GM18505 (cell line): ENCODE data around the gene AKR1C2.
"Not testable (repeated sequence)": the region's sequence is repeated elsewhere in the genome, so short reads cannot be mapped to it uniquely, and the experiment has no call there.

ENCODE experiments used
- ATAC-seq: cut with Tn5 transposase; IDR thresholded peaks from one replicate; pipeline ENCODE4 v1.9.1; 2021; ENCODE audit not compliant: unreplicated experiment
- POLR2A ChIP-seq: IDR thresholded peaks from 4 replicates; pipeline ENCODE4 v1.6.1; 2011; ENCODE audit warnings: borderline replicate concordance; ENCODE audit not compliant: insufficient read depth, insufficient read length; ENCODE audit errors: extremely low read depth

AKR1C2 gene

GRCh38 chr10:4984223-4984622 lies 19.4 kb downstream of the AKR1C2 start:
- no peak for ATAC-seq
- TF ChIP-seq POLR2A, result no peak

GRCh38 chr10:4983615-4984216 lies 19.9 kb downstream of the AKR1C2 start:
- no peak for TF ChIP-seq POLR2A

GRCh38 chr10:4982764-4983226 lies 20.9 kb downstream of the AKR1C2 start:
- TF ChIP-seq POLR2A, result no peak

More at GRCh38 chr10:4983615-4984216, 19.9 kb downstream of the AKR1C2 start:
- no peak for ATAC-seq

GRCh38 chr10:4981722-4982471 lies 21.8 kb downstream of the AKR1C2 start:
- no peak for TF ChIP-seq POLR2A
- ATAC-seq, result no peak

More at GRCh38 chr10:4982764-4983226, 20.9 kb downstream of the AKR1C2 start:
- ATAC-seq, result no peak

- no peak for TF ChIP-seq POLR2A
- ATAC-seq, result no peak
These were observed 22.9 kb downstream of the AKR1C2 start for GRCh38 chr10:4980793-4981192.

DNA sequence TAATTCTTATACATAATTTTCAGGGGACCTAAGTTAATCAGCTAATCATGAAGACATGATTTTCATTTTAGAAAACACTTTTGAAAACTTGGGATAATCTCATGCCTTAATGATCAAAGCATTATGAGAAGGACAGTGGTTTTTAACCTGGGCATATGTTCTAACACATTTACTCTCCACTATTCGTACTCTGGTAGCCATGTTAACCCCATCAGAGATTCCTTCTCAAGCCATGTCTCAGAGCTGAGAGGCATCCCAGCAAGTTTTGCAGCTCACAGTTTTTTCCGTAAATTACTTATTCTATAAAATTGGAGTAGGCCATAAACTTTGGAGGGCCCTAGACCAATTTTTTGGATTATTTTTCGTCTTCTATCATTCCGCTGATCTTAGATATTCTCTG lies 24.8 kb downstream of the AKR1C2 start:
- no peak for TF ChIP-seq POLR2A
- no peak for ATAC-seq

DNA sequence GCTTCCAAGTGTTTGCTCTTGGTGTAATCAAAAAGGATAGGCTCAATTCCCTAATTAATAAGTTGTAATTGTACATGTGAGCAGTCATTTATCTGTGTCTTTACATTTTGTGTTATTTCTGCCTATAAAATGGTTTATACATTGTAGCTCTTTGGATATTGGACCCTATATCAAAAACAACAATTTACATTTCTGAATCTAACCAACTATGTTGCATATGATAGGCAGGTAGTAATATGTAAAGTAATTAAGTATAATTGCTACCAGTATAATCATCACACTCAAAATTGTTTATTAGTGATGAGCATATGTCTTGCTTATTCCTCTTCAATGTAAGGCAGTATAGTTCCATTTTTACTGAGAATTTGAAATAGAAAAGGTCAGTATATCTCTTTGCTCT lies 26.6 kb downstream of the AKR1C2 start:
- TF ChIP-seq POLR2A, result no peak
- no peak for ATAC-seq

DNA sequence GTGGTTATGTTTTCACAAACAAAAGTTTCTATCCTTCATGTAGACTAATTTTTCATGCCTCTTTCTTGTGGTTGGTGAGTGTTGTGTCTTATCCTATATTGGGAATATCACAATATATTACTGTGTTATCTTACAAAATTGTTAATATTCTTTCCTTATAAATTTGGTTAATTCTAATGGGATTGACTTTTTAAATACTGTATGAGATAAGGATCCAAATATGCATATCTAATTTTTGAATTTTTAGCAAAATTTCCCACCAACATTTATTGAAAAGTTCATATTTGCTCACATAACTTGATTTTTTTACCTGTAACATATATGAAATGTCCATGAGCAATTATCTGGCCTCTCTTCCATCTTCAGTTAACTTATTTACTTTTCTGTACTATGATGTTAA lies 29.3 kb downstream of the AKR1C2 start:
- ATAC-seq, result not testable (repeated sequence)

DNA sequence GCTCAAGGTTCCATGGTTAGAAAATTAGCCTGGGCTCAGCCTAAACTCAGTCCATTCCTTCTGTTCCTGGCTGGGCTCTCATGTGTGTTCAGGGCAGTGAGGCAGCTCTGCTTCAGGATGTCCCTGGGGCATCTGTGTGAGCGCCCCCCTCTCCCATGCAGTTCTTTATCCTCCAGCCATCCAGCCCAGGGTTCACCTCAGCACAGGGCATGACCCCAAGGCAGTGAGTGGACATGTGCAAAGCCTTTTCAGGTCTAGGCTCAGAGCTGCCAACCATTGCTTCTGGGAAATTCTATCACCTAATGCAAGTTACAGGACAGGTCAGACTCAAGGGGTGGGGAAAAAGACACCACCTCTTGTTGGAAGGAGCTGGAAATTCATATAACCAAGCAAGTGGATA lies 30.4 kb downstream of the AKR1C2 start:
- ATAC-seq, result not testable (repeated sequence)

- not testable (repeated sequence) for ATAC-seq
These were observed 31.1 kb downstream of the AKR1C2 start for GRCh38 chr10:4972369-4973142.

GRCh38 chr10:4970362-4970761 lies 33.3 kb downstream of the AKR1C2 start:
- ATAC-seq, result not testable (repeated sequence)

DNA sequence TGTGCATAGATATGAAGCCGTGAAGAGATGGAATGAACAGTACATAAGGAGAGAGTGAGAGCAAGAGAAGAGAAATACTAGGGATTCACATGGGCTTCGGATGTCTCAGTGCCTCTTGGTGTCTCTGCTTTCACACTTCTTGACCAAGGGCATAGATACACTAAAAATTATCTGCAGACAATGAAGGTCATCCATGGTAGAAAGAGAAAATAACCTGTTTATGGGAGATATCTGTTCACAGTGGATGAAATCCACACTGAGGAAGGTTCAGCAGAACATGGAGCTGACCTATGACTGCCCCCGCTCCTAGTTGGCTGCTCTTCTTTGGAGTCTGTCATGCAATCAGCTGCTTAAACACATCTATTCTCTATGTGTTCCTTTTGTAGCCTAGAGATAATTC lies 34.4 kb downstream of the AKR1C2 start:
- ATAC-seq, result not testable (repeated sequence)

DNA sequence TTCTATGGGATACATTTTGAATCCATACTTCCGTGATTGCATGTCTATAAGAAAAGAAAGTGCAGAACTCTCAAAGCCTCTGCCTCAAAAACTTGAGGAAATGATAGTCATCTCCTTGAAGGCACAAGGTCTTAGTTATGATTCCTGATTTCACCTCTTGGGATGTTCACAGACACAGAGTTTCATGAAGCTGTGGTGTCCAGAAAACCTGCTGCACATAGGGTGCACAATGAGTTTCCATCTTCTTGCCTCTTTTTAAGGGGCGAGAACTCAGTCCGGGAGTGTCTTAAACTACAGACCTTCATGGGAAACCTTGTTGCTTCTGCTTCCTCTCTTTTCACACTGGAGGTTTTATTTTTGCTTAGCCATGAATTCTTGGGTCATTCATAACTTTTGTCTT lies 36.5 kb downstream of the AKR1C2 start:
- not testable (repeated sequence) for ATAC-seq

DNA sequence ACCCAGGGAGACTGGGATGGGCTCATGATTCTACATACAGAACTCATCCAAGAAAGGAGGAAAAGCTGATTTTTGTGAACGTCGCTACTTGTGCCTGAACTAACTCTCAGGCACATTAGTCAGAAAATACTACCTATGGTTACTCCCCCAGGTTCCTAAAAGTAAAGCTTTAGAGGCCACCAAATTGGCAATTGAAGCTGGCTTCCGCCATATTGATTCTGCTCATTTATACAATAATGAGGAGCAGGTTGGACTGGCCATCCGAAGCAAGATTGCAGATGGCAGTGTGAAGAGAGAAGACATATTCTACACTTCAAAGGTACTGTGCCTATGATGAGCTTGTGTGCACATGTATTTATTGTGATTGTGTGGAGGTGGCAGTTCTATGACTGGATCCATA lies 37.9 kb downstream of the AKR1C2 start:
- ATAC-seq, result not testable (repeated sequence)

- ATAC-seq, result not testable (repeated sequence)
These were observed 39.9 kb downstream of the AKR1C2 start for GRCh38 chr10:4963815-4964154.

- ATAC-seq, result not testable (repeated sequence)
These were observed 40.5 kb downstream of the AKR1C2 start, which contains the start of gene AKR1C1 for GRCh38 chr10:4962876-4963814. Gene AKR1C1, plus strand, starts transcription at chr10:4963415. Its CDS starts 30 bp downstream, at chr10:4963445.

GRCh38 chr10:4962308-4962707 lies 41.3 kb downstream of the AKR1C2 start:
- ATAC-seq, result not testable (repeated sequence)

DNA sequence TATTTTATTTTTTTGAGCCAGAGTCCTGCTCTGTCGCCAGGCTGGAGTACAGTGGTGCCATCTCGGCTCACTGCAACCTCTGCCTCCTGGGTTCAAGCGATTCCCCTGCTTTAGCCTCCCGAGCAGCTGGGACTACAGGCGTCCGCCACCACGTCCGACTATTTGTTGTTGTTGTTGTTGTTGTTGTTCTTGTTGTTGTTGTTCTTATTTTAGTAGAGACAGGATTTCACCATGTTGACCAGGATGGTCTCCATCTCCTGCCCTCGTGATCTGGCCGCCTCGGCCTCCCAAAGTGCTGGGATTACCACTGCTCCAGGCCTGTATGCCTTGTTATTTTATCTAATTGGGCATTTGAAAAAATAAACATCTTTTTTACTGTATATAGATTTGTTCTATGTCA lies 42.1 kb downstream of the AKR1C2 start:
- not testable (repeated sequence) for ATAC-seq
